ENCODE data around the gene OCSTAMP. TPM values are rescaled to one million over a fixed set of nuclear protein-coding genes. Genes with fewer than 3 reads are reported as not detected.

Gene OCSTAMP
- total RNA-seq, 6 experiments from 2014 or later, result not detected

DNA sequence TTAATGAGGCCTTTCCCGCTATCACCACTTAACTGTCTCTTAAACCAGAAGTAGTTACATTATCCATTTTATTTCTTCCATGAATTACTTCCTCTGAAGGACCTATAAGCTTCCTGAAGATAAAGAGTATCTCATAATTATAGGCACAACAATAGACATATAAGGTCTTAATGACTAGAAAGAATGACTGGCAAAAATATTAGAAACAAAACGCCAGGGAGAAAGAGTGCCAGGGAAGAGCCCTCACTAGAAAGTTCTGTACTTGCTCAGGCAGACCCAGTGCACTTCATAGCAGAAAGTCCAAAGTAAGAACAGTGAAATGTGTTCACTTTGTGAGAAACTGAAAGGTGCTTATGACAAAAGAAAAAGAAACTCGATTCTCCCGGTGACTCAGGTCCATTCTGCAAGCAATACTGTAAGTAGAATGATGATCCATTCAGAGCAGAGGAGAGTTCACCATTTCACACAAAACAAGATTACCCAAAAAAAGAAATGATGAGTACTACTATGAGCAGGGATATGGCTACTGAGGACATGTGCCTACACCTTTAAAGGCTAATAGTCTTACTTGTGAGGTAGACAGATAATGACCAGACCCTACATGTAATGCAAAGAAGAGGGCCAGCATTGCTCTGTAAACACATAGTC is 42.6 kb downstream of the OCSTAMP start:
- no peak overlapping the region for H3K27ac ChIP-seq
- no peak for TF ChIP-seq POLR2A (IDR thresholded peaks at IDR 0.05)
- TF ChIP-seq, protein P1, sequence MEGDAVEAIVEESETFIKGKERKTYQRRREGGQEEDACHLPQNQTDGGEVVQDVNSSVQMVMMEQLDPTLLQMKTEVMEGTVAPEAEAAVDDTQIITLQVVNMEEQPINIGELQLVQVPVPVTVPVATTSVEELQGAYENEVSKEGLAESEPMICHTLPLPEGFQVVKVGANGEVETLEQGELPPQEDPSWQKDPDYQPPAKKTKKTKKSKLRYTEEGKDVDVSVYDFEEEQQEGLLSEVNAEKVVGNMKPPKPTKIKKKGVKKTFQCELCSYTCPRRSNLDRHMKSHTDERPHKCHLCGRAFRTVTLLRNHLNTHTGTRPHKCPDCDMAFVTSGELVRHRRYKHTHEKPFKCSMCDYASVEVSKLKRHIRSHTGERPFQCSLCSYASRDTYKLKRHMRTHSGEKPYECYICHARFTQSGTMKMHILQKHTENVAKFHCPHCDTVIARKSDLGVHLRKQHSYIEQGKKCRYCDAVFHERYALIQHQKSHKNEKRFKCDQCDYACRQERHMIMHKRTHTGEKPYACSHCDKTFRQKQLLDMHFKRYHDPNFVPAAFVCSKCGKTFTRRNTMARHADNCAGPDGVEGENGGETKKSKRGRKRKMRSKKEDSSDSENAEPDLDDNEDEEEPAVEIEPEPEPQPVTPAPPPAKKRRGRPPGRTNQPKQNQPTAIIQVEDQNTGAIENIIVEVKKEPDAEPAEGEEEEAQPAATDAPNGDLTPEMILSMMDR (IDR thresholded peaks at IDR 0.05), result no peak
- WGBS (ENCODE audit: insufficient coverage, low coverage, low lambda C conversion rate, missing lambda C conversion rate), result 60% methylated on average over 4 of the region's 4 CpGs
- H3K9me3 ChIP-seq, result peaks cover 0 to 12% (median 3%) of the 10 kb centered on the region in 4 donors
- ATAC-seq (no peak), DNase-seq (no peak)
- H3K27me3 ChIP-seq, result no peaks in the 10 kb centered on the region
- intact Hi-C loops (cut with DNase I), result no loop called here
- H3K36me3 ChIP-seq, result no peaks in the 10 kb centered on the region
- no peak overlapping the region for H3K4me3 ChIP-seq
- H3K4me1 ChIP-seq, result peaks cover 0 to 5% (median 0%) of the 10 kb centered on the region in 4 donors

DNA sequence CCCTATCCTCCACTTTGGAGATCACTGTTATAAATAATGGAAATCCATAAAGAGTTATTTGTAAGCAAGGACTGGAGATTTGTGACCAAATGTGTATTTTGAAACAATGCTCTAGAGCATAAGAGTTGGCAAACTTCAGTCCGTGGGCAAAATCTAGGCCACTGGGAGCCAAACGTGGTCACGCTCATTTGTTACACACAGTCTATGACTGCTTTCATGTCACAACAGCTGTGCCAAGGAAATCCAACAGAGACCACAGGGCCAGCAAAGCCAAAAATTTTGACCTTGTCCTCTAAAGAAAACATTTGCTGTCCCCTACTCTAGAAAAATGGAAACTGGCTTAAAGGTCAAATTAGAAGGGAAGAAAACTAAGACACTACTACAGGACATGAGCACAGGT is 44.9 kb downstream of the OCSTAMP start:
- ATAC-seq (no peak), DNase-seq (no peak)
- intact Hi-C loops (cut with DNase I), result no loop called here
- Histone ChIP-seq H3K4me3 (no peak overlapping the region), H3K4me1 (no peaks in the 10 kb centered on the region), H3K9me3 (peaks cover 3 to 36% (median 15%) of the 10 kb centered on the region in 4 donors), H3K36me3 (no peaks in the 10 kb centered on the region), H3K27me3 (no peaks in the 10 kb centered on the region), H3K27ac (no peak overlapping the region)
- 56% methylated on average over 3 of the region's 3 CpGs for WGBS (ENCODE audit: insufficient coverage, low coverage, low lambda C conversion rate, missing lambda C conversion rate)
- no peak for TF ChIP-seq POLR2A (IDR thresholded peaks at IDR 0.05)
- TF ChIP-seq, protein P1 (IDR thresholded peaks at IDR 0.05), result no peak

DNA sequence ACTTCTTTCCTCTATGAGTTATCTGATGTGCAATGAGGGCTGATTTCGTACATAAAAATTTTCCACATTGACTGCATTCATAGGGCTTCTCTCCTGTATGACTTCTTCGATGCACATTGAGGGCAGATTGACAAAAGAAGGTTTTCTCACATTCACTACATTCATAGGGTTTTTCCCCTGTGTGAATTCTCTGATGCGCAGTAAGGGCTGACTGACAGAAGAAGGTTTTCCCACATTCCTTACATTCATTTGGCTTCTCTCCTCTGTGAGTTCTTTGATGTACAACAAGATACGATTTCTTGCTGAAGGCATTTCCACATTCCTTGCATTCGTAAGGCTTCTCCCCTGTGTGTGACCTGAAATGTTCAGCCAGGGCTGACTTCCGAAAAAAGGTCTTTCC is 48.5 kb downstream of the OCSTAMP start:
- Histone ChIP-seq H3K4me1 (no peaks in the 10 kb centered on the region), H3K36me3 (no peaks in the 10 kb centered on the region), H3K27me3 (no peaks in the 10 kb centered on the region), H3K27ac (no peak overlapping the region), H3K4me3 (no peak overlapping the region), H3K9me3 (peaks cover 3 to 36% (median 15%) of the 10 kb centered on the region in 4 donors)
- intact Hi-C loops (cut with DNase I), result no loop called here
- ATAC-seq (no peak), DNase-seq (no peak)
- WGBS (ENCODE audit: insufficient coverage, low coverage, low lambda C conversion rate, missing lambda C conversion rate), result 83% methylated on average over 6 of the region's 6 CpGs
- TF ChIP-seq, protein P1 (IDR thresholded peaks at IDR 0.05), result no peak
- no peak for TF ChIP-seq POLR2A (IDR thresholded peaks at IDR 0.05)

DNA sequence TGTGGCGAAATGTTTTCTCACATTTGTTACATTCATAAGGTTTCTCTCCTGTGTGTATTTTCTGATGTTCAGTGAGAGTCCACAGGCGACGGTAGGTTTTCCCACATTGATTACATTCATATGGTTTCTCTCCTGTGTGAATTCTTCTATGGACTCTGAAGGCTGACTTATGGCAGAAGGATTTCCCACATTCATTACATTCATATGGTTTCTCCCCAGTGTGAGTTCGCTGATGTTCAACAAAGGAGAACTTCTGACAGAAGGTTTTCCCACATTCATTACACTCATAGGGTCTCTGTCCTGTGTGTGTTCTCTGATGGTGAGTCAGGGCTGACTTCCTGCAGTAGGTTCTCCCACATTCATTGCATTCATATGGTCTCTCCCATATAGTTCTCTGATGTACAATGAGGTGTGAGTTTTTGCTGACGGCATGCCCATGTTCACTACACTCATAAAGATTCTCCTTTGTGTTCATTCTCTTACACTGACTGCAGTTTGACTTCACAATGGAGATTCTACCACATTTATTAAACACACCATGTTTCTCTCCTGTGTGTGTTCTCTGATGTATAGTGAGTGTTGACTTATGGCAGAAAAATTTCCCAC is 49.0 kb downstream of the OCSTAMP start:
- Histone ChIP-seq H3K9me3 (peaks cover 3 to 36% (median 15%) of the 10 kb centered on the region in 4 donors), H3K4me3 (no peak overlapping the region), H3K4me1 (no peaks in the 10 kb centered on the region), H3K36me3 (no peaks in the 10 kb centered on the region), H3K27ac (no peak overlapping the region), H3K27me3 (no peaks in the 10 kb centered on the region)
- 87% methylated on average over 5 of the region's 5 CpGs for WGBS (ENCODE audit: insufficient coverage, low coverage, low lambda C conversion rate, missing lambda C conversion rate)
- TF ChIP-seq, protein P1 (IDR thresholded peaks at IDR 0.05), result no peak
- TF ChIP-seq POLR2A (IDR thresholded peaks at IDR 0.05), result no peak
- DNase-seq (no peak), ATAC-seq (no peak)
- intact Hi-C loops (cut with DNase I), result no loop called here

Measured in right lobe of liver (tissue), 6 donors.